T-helper 2 cell treated with Interferon-gamma antibody and Interleukin-4, amounts not matched to agents 100 ng/mL and 5 ng/mL, for 36 hours (primary cell): ENCODE measurements around the gene DPYSL3. TPM values are rescaled to one million over a fixed set of nuclear protein-coding genes. Genes with fewer than 3 reads are reported as not detected.

Experiments used
- intact Hi-C: fragments of 100-400 bp; cut with micrococcal nuclease; formaldehyde crosslinking; loops from one replicate; pipeline ENCODE4 v1.15.1; 2023
- total RNA-seq: library from RNA; stranded (reverse); gene quantifications from 2 replicates; pipeline ENCODE4 v1.2.3, GENCODE V29; 2022

DPYSL3 gene
- total RNA-seq, 1 donor from 2014 or later, result 0.07 TPM

DNA sequence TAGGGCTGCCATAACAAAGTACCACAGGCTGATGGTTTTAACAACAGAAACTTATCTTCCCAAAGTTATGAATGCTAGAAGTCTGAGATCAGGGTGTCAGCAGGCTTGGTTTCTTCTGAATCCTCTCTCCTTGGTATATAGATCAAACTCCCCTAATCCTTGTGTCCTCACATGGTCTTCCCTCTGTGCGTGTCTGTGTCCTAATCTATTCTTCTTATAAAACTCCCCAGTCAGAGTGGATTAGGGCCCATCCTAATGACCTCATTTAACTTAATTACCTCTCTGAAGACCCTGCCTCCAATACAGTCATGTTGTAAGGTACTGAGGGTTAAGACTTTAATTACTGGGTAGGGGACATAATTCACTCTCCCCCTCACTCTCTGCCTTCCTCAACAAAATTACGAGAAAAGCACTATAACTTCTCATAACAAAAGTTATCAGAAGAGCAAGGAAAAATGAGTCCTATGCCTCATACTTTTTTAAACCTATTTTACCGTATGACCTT, 68.6 kb downstream of the DPYSL3 start:
- intact Hi-C loops, result no loop called here

DNA sequence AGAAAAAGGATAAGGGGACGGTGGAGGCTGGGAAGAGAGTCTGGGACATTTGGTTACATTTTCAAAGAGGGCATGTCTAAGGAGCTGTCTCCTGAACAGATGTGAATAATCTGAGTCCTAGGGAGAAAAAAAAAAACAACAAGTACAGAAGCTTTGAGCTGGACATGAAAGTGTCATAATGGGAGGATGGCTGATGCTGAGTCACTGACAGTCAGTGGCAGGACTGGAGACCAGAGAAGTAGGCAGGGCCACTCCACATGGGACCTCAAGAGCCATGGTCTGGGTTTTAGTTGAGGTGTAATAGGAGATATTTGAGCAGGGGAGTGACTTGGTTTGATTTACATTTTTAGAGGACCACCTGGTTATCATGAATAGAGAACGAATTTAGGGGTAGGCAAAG, 70.6 kb downstream of the DPYSL3 start:
- intact Hi-C loops, result no loop called here

- intact Hi-C loops, result no loop called here
Observed at GRCh38 chr5:147437161-147437596, 72.7 kb downstream of the DPYSL3 start.

DNA sequence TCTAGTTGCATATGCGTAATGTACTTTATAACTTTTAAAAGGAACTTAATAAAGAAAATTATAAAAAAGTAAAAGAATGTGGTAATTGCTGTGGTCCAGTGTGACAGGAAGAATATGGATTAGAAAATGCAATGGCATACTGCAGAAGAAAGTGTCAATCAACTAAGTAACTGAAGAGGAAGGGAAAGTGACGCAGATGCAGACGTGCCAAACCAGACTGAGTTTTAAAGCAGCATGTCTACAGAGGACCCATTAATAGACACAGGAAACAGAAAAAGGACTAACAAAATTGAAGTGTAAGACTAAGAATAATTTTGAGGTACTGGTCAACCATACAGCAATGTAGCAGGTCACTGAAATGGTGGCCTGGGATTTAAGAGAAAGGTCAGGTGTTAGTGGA, 73.3 kb downstream of the DPYSL3 start:
- intact Hi-C loops, result no loop called here

- intact Hi-C loops, result no loop called here
Observed at GRCh38 chr5:147434049-147434448, 75.8 kb downstream of the DPYSL3 start.

GRCh38 chr5:147432323-147432722, 77.5 kb downstream of the DPYSL3 start:
- intact Hi-C loops, result no loop called here

GRCh38 chr5:147431586-147431985, 78.3 kb downstream of the DPYSL3 start:
- intact Hi-C loops, result no loop called here

- intact Hi-C loops, result no loop called here
Observed at GRCh38 chr5:147430628-147431027, 79.2 kb downstream of the DPYSL3 start.

- intact Hi-C loops, result no loop called here
Observed at GRCh38 chr5:147427521-147428401, 82.1 kb downstream of the DPYSL3 start.

- intact Hi-C loops, result no loop called here
Observed at GRCh38 chr5:147426640-147427327, 83.1 kb downstream of the DPYSL3 start.

- intact Hi-C loops, result no loop called here
Observed at GRCh38 chr5:147418613-147419012, 91.3 kb downstream of the DPYSL3 start.

DNA sequence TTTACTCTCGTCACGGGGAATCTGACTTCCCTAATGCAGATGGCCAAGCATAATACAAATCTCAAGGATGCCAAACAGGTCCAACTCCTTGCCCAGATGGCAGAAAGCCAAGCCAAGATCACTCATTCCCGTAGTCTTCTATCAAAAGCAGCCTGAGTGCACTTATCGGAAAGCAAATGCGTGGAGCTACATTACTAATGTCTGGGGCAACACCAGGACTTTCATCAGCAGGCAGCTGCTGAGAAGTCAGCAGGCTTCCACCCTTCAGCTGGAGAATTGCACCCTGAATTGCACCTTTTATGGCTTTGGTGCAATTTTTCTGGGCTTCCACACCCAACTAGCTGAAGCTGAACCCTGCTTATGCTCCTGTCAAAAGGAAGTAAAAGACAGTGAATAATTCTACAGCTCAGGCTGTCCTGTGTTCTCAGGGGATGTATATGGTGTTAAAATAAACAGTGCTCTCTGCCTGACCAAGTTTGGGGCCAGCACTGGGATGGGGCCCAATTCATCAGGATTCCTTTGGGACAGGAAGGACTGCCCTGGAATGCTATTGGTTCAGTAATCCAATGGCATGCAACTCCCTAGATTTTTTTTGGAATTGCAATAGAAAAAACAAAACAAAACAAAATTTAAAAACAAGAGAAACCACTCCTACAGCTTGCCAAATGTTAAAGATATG, 92.6 kb downstream of the DPYSL3 start:
- intact Hi-C loops, result no loop called here

GRCh38 chr5:147415651-147416050, 94.2 kb downstream of the DPYSL3 start:
- intact Hi-C loops, result no loop called here

GRCh38 chr5:147413266-147413665, 96.6 kb downstream of the DPYSL3 start:
- intact Hi-C loops, result no loop called here

DNA sequence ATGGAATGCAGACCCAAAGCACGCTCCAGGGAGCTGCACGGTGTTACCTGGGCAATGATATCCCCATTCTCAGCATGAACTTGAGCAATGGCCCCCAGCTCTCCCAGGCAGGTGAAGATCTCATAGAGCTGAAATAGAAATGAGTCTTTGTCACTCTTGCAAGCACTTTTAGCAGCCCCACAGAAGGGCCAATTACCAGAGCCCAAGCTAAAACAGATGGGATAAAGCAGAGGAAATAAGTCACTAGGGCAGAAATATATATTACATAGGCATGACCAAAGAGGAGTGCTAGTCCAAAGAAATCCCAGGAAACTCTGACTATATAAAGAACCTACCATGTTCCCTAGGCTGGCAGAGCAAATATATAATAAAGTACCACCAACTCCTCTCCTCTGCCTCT, 97.3 kb downstream of the DPYSL3 start:
- intact Hi-C loops, result no loop called here

GRCh38 chr5:147411359-147412319, 98.2 kb downstream of the DPYSL3 start:
- intact Hi-C loops, result no loop called here

GRCh38 chr5:147410496-147411358, 99.1 kb downstream of the DPYSL3 start:
- intact Hi-C loops, result no loop called here

GRCh38 chr5:147408980-147409379, 100.9 kb downstream of the DPYSL3 start:
- intact Hi-C loops, result no loop called here

GRCh38 chr5:147407094-147407681, 102.7 kb downstream of the DPYSL3 start:
- intact Hi-C loops, result no loop called here
